Endothelial cell of umbilical vein (primary cell): ENCODE measurements around the gene FAM241B. TPM values are rescaled to one million over a fixed set of nuclear protein-coding genes. Genes with fewer than 3 reads are reported as not detected.

Experiments
- BruUV-seq: library from RNA; stranded (reverse); fragments of 400-500 nt; replicated peaks from 2 replicates; lab custom pipeline; 2021; lab: Mats Ljungman, UMichigan
- CTCF ChIA-PET: fragments of 300-600, 350-600 bp; sonication (Branson Sonifier 250); formaldehyde crosslinking; loops from one replicate; lab custom pipeline; 2021; ENCODE audit warnings: antibody characterized with exemption, inconsistent platforms; lab: Charles Lee
- POLR2A ChIA-PET: fragments of 300-600, 350-600 bp; sonication (Branson Sonifier 250); formaldehyde crosslinking; loops from one replicate; lab custom pipeline; 2021; ENCODE audit warnings: antibody characterized with exemption, inconsistent platforms; lab: Charles Lee
- DNase-seq: peaks from one replicate; pipeline ENCODE4 v3.0.0-alpha.2; 2011; ENCODE audit warnings: low read depth, low spot score
- FAIRE-seq: peaks from 2 replicates; lab custom pipeline; 2011; peaks lifted over from hg19 to GRCh38; lab: Jason Lieb, UNC
- H2AFZ ChIP-seq: 2 replicates; pipeline ENCODE4 v1.6.0; 2012; ENCODE audit warnings: low read depth, low read length, control low read depth, inconsistent platforms
- H3K27ac ChIP-seq: 2 replicates; pipeline ENCODE4 v1.5.1; 2011; ENCODE audit warnings: low read depth, mild to moderate bottlenecking, control low read depth, low read length, moderate library complexity; ENCODE audit not compliant: insufficient read depth
- H3K27me3 ChIP-seq, 2 experiments: 2 replicates each; pipeline versions ENCODE4 v1.6.0 to v1.6.1; 2011; ENCODE audit warnings: low read length in 2 of 2, mixed read lengths in 1 of 2; ENCODE audit not compliant: control insufficient read depth in 2 of 2, insufficient read depth in 2 of 2
- H3K36me3 ChIP-seq, 2 experiments: 2 replicates in 1 of 2; 3 replicates in 1 of 2; pipeline ENCODE4 v1.5.1; 2011; ENCODE audit warnings: low read length in 2 of 2, mild to moderate bottlenecking in 1 of 2, moderate library complexity in 1 of 2; ENCODE audit not compliant: control insufficient read depth in 2 of 2, insufficient read depth in 2 of 2; ENCODE audit errors: extremely low read depth in 1 of 2
- H3K4me1 ChIP-seq: 3 replicates; pipeline ENCODE4 v1.5.1; 2011; ENCODE audit warnings: mild to moderate bottlenecking, low read length; ENCODE audit not compliant: control insufficient read depth, insufficient read depth; ENCODE audit errors: extremely low read depth
- H3K4me2 ChIP-seq: 2 replicates; pipeline ENCODE4 v1.6.1; 2011; ENCODE audit warnings: low read length, control low read depth, mixed read lengths; ENCODE audit not compliant: insufficient read depth
- H3K4me3 ChIP-seq, 3 experiments: fragments of 200-600 bp in 1 of 3; sonication (generic), shearing (Covaris generic) in 1 of 3; replicated peaks in 1 of 3; 2 replicates each; pipeline ENCODE4 v1.5.1; 2011 to 2016; ENCODE audit warnings: control low read depth in 3 of 3, low read length in 3 of 3, mild to moderate bottlenecking in 2 of 3, inconsistent platforms in 1 of 3, low read depth in 1 of 3, moderate library complexity in 1 of 3; ENCODE audit not compliant: insufficient read depth in 1 of 3
- H3K79me2 ChIP-seq: 2 replicates; pipeline ENCODE4 v1.6.0; 2012; ENCODE audit warnings: low read length, inconsistent platforms; ENCODE audit not compliant: control insufficient read depth, insufficient read depth
- H3K9ac ChIP-seq: replicated peaks from 2 replicates; pipeline ENCODE3; 2011; ENCODE audit warnings: low read length, control low read depth; ENCODE audit not compliant: insufficient read depth; ENCODE audit errors: extremely low read depth
- H3K9me1 ChIP-seq: replicated peaks from 3 replicates; pipeline ENCODE4 v1.6.0; 2011; ENCODE audit warnings: mild to moderate bottlenecking, low read length; ENCODE audit not compliant: control insufficient read depth, insufficient read depth; ENCODE audit errors: extremely low read depth
- H3K9me3 ChIP-seq: replicated peaks from 2 replicates; pipeline ENCODE4 v1.5.1; 2012; ENCODE audit warnings: low read length, inconsistent platforms; ENCODE audit not compliant: control insufficient read depth, insufficient read depth
- H4K20me1 ChIP-seq: replicated peaks from 2 replicates; pipeline ENCODE3; 2011; ENCODE audit warnings: mild to moderate bottlenecking, low read length; ENCODE audit not compliant: control insufficient read depth, insufficient read depth; ENCODE audit errors: extremely low read depth
- EZH2 ChIP-seq: IDR thresholded peaks from 2 replicates; pipeline ENCODE4 v1.6.1; 2012; ENCODE audit warnings: borderline replicate concordance, low read depth, mild to moderate bottlenecking, moderate library complexity, low read length, inconsistent platforms; ENCODE audit not compliant: severe bottlenecking
- FOS ChIP-seq: IDR thresholded peaks from 2 replicates; pipeline ENCODE4 v1.6.1; 2011; ENCODE audit warnings: mild to moderate bottlenecking, low read length, moderate library complexity, borderline replicate concordance; ENCODE audit not compliant: insufficient read depth
- GATA2 ChIP-seq: IDR thresholded peaks from 2 replicates; pipeline ENCODE4 v1.7.0; 2011; ENCODE audit warnings: low read depth, mild to moderate bottlenecking, moderate library complexity, mixed read lengths, low read length; ENCODE audit not compliant: insufficient read length, insufficient read depth
- JUN ChIP-seq: IDR thresholded peaks from 2 replicates; pipeline ENCODE4 v1.6.1; 2011; ENCODE audit warnings: borderline replicate concordance, low read depth; ENCODE audit not compliant: insufficient read length, insufficient read depth
- MYC ChIP-seq: IDR thresholded peaks from one replicate; pipeline ENCODE4 v1.6.1; 2011; ENCODE audit warnings: mild to moderate bottlenecking, low read depth, low read length
- POLR2A ChIP-seq: IDR thresholded peaks from 2 replicates; pipeline ENCODE4 v1.6.1; 2012; ENCODE audit warnings: low read depth, mild to moderate bottlenecking, control low read depth, low read length
- POLR2AphosphoS5 ChIP-seq: IDR thresholded peaks from 2 replicates; pipeline ENCODE4 v1.6.1; 2012; ENCODE audit warnings: low read depth, mild to moderate bottlenecking, control low read depth, low read length, moderate library complexity; ENCODE audit not compliant: insufficient read depth
- dilution Hi-C: fragments of 300-500 bp; cut with MboI; formaldehyde crosslinking; loops from one replicate; pipeline ENCODE4 v1.15.0; 2019; ENCODE audit warnings: low sequenced_read_pairs; ENCODE audit not compliant: extremely low pct_ligation_motif_present
- intact Hi-C: fragments of 100-400 bp; cut with micrococcal nuclease; formaldehyde crosslinking; loops from one replicate; pipeline ENCODE4 v1.10.0; 2022
- polyA plus RNA-seq, 4 experiments: library from polyadenylated mRNA; depleted of rRNA in 3 of 4; stranded (reverse) in 3 of 4; unstranded in 1 of 4; fragments of >200 nt; gene quantifications; 2 replicates each; pipeline versions ENCODE4 v1.2.1 to v1.2.3, GENCODE V29; 2011 to 2012; ENCODE audit warnings: missing spikeins in 1 of 4
- total RNA-seq: library from RNA; stranded (reverse); gene quantifications from 2 replicates; pipeline ENCODE4 v1.2.3, GENCODE V29; 2021
- TF ChIP-seq, protein P1 (sequence below): IDR thresholded peaks from 2 replicates; pipeline ENCODE4 v1.6.1; 2011; ENCODE audit not compliant: insufficient read depth, insufficient read length
- TF ChIP-seq, protein P2 (sequence below), 2 donors: IDR thresholded peaks; 1 replicate in 1 of 2; 2 replicates in 1 of 2; pipeline ENCODE4 v1.5.1; 2011; ENCODE audit warnings: low read length in 2 of 2, mild to moderate bottlenecking in 2 of 2, moderate library complexity in 2 of 2, control low read depth in 1 of 2, inconsistent platforms in 1 of 2, low read depth in 1 of 2; ENCODE audit not compliant: insufficient read depth in 1 of 2; ENCODE audit errors: extremely low read depth in 1 of 2

The FAM241B gene
- total and polyA plus RNA-seq, 2 donors (not counting 3 experiments of a cell fraction or from before 2014, with no cell fraction given), result 0.23 TPM; not detected in 1

- H3K4me2 ChIP-seq, result no peak overlapping the region
- no peaks in the 10 kb centered on the region for H3K79me2 ChIP-seq
- intact Hi-C loops (no loop called here), dilution Hi-C loops (no loop called here)
- H3K9me3 ChIP-seq, result no peaks in the 10 kb centered on the region
- FAIRE-seq (no peak), DNase-seq (no peak)
- no peaks in the 10 kb centered on the region for H4K20me1 ChIP-seq
- CTCF ChIA-PET, result interaction anchor here (1.7 kb wide), 1 partner anchor 101 kb away, joined by 4 read pairs; no protein-coding TSS in a partner anchor
- H3K9me1 ChIP-seq, result no peaks in the 10 kb centered on the region
- no TSS peak for BruUV-seq
- no peak overlapping the region for H2AFZ ChIP-seq
- H3K4me3 ChIP-seq, result no peak overlapping the region
- no peak overlapping the region for H3K9ac ChIP-seq
- no peak overlapping the region for H3K27ac ChIP-seq
- no peaks in the 10 kb centered on the region for H3K4me1 ChIP-seq
- H3K36me3 ChIP-seq, result no peaks in the 10 kb centered on the region
- H3K27me3 ChIP-seq, result peaks cover 26% of the 10 kb centered on the region in 2 experiments
- POLR2A ChIA-PET, result no interaction called here
- TF ChIP-seq, protein P1, sequence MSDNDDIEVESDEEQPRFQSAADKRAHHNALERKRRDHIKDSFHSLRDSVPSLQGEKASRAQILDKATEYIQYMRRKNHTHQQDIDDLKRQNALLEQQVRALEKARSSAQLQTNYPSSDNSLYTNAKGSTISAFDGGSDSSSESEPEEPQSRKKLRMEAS, result no peak
Observed at GRCh38 chr10:69616358-69616757, 13.7 kb upstream of the FAM241B start.

DNA sequence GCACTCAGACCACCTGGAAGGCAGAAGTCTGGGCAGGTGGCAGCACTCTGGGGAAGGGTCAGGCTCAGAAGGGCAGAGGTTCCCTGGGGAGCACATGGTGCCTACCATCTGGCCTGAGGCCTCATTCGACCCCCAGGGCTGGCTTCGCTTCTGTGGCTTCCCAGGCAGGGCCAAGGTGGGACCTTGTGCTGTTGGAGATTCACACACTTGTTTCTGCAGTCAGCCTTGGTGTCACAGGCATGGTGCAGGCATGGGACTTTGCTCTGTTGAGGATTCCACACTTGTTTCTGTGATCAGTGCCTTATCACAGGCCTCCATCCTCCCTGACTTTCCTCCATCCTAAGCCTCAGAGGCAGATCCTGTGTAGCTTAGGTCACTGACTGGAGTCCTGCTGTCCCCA is 11.3 kb upstream of the FAM241B start:
- TF ChIP-seq POLR2AphosphoS5 (no peak), FOS (no peak), MYC (no peak), GATA2 (no peak), EZH2 (no peak), POLR2A (no peak), JUN (no peak)
- TF ChIP-seq, protein P1, result no peak
- TF ChIP-seq, protein P2, sequence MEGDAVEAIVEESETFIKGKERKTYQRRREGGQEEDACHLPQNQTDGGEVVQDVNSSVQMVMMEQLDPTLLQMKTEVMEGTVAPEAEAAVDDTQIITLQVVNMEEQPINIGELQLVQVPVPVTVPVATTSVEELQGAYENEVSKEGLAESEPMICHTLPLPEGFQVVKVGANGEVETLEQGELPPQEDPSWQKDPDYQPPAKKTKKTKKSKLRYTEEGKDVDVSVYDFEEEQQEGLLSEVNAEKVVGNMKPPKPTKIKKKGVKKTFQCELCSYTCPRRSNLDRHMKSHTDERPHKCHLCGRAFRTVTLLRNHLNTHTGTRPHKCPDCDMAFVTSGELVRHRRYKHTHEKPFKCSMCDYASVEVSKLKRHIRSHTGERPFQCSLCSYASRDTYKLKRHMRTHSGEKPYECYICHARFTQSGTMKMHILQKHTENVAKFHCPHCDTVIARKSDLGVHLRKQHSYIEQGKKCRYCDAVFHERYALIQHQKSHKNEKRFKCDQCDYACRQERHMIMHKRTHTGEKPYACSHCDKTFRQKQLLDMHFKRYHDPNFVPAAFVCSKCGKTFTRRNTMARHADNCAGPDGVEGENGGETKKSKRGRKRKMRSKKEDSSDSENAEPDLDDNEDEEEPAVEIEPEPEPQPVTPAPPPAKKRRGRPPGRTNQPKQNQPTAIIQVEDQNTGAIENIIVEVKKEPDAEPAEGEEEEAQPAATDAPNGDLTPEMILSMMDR (IDR thresholded peaks at IDR 0.05; ENCODE audit: extremely low read depth in 1 of 2, insufficient read depth in 1 of 2, low read depth in 1 of 2, low read length in 2 of 2), result no peak
- no peak for DNase-seq
- Histone ChIP-seq H3K4me1 (no peaks in the 10 kb centered on the region), H3K27me3 (peaks cover 27 to 34% of the 10 kb centered on the region in 2 experiments), H3K9me1 (no peaks in the 10 kb centered on the region), H4K20me1 (no peaks in the 10 kb centered on the region), H3K79me2 (no peaks in the 10 kb centered on the region), H3K9me3 (no peaks in the 10 kb centered on the region), H3K4me2 (no peak overlapping the region), H3K9ac (no peak overlapping the region), H3K36me3 (no peaks in the 10 kb centered on the region), H3K27ac (no peak overlapping the region), H3K4me3 (no peak overlapping the region), H2AFZ (no peak overlapping the region)
- dilution Hi-C loops (no loop called here), intact Hi-C loops (no loop called here)
- ChIA-PET CTCF (interaction anchor here (1.3 kb wide), 1 partner anchor 11 kb away, joined by 3 read pairs; no protein-coding TSS in a partner anchor), POLR2A (no interaction called here)
- no peak for FAIRE-seq
- BruUV-seq, result no TSS peak
